H1 (cell line): Measurements from ENCODE around the gene MPST. TPM values are rescaled to one million over a fixed set of nuclear protein-coding genes. Genes with fewer than 3 reads are reported as not detected.
A peak's percentile ranks its signal among the peaks of the same experiment; 100 is the strongest.

ENCODE experiments used
- CTCF ChIA-PET: fragments of 300-600 bp; sonication (Branson Sonifier 250); formaldehyde crosslinking; loops from one replicate; lab custom pipeline; 2021; ENCODE audit not compliant: partially characterized antibody; lab: Charles Lee
- POLR2A ChIA-PET: fragments of 300-600 bp; sonication (Branson Sonifier 250); formaldehyde crosslinking; loops from one replicate; lab custom pipeline; 2021; ENCODE audit warnings: inconsistent platforms; ENCODE audit not compliant: partially characterized antibody; lab: Charles Lee
- DNase-seq, 2 experiments: peaks; one replicate each; pipeline versions ENCODE4 v3.0.0 to v3.0.0-alpha.2; 2010 to 2022; ENCODE audit warnings: low spot score in 2 of 2, low read depth in 1 of 2, mixed read lengths in 1 of 2
- FAIRE-seq: peaks from 2 replicates; lab custom pipeline; 2011; peaks lifted over from hg19 to GRCh38; lab: Jason Lieb, UNC
- H2AFZ ChIP-seq: 2 replicates; pipeline ENCODE4 v1.8.1; 2012; ENCODE audit warnings: low read length, inconsistent platforms
- H2AK5ac ChIP-seq: 2 replicates; pipeline ENCODE4 v1.6.1; 2013; ENCODE audit warnings: low read depth, low read length
- H2BK120ac ChIP-seq: replicated peaks from 2 replicates; pipeline ENCODE3; 2013; ENCODE audit warnings: low read depth, low read length, inconsistent platforms
- H2BK12ac ChIP-seq: 2 replicates; pipeline ENCODE4 v1.6.1; 2013; ENCODE audit warnings: low read depth, low read length
- H2BK15ac ChIP-seq: 2 replicates; pipeline ENCODE4 v1.6.1; 2013; ENCODE audit warnings: low read length
- H2BK20ac ChIP-seq: 2 replicates; pipeline ENCODE4 v1.6.1; 2013; ENCODE audit warnings: low read length
- H2BK5ac ChIP-seq: 2 replicates; pipeline ENCODE4 v1.6.1; 2013; ENCODE audit warnings: low read depth, low read length
- H3K14ac ChIP-seq: 2 replicates; pipeline ENCODE4 v1.6.1; 2013; ENCODE audit warnings: inconsistent platforms; ENCODE audit not compliant: insufficient read length
- H3K18ac ChIP-seq: 2 replicates; pipeline ENCODE4 v1.6.1; 2013; ENCODE audit warnings: low read length; ENCODE audit errors: extremely low read depth
- H3K23ac ChIP-seq: 2 replicates; pipeline ENCODE4 v1.6.1; 2013; ENCODE audit warnings: inconsistent platforms; ENCODE audit not compliant: insufficient read length
- H3K23me2 ChIP-seq: 2 replicates; pipeline ENCODE4 v1.6.1; 2013; ENCODE audit warnings: low read depth, low read length
- H3K27ac ChIP-seq: 2 replicates; pipeline ENCODE4 v1.6.1; 2011; ENCODE audit warnings: low read depth, low read length, inconsistent platforms
- H3K27me3 ChIP-seq, 4 experiments: replicated peaks in 1 of 4; 1 replicate in 1 of 4; 2 replicates in 3 of 4; pipeline versions ENCODE4 v1.6.1 to v1.8.1; 2011 to 2013; ENCODE audit warnings: low read length in 3 of 4, mild to moderate bottlenecking in 3 of 4, inconsistent platforms in 2 of 4, mixed read lengths in 2 of 4, moderate library complexity in 1 of 4; ENCODE audit not compliant: control insufficient read depth in 3 of 4, insufficient read depth in 3 of 4; ENCODE audit errors: extremely low read depth in 1 of 4
- H3K36me3 ChIP-seq, 4 experiments: 2 replicates each; pipeline versions ENCODE4 v1.6.1 to v1.8.1; 2011 to 2013; ENCODE audit warnings: mild to moderate bottlenecking in 4 of 4, low read length in 3 of 4, moderate library complexity in 2 of 4, control low read depth in 1 of 4, inconsistent platforms in 1 of 4; ENCODE audit not compliant: insufficient read depth in 4 of 4, control insufficient read depth in 2 of 4
- H3K4ac ChIP-seq: replicated peaks from 2 replicates; pipeline ENCODE3; 2013; ENCODE audit warnings: low read length, low read depth, mixed read lengths, inconsistent platforms; ENCODE audit not compliant: insufficient read length
- H3K4me1 ChIP-seq, 4 experiments: replicated peaks in 1 of 4; 1 replicate in 1 of 4; 2 replicates in 3 of 4; pipeline versions ENCODE4 v1.6.1 to v1.8.1; 2011 to 2013; ENCODE audit warnings: low read length in 3 of 4, inconsistent platforms in 2 of 4, mixed read lengths in 1 of 4; ENCODE audit not compliant: insufficient read depth in 4 of 4, control insufficient read depth in 3 of 4
- H3K4me2 ChIP-seq, 2 experiments: 2 replicates each; pipeline versions ENCODE4 v1.6.1 to v1.8.1; 2011 to 2013; ENCODE audit warnings: low read depth in 2 of 2, low read length in 2 of 2, control low read depth in 1 of 2, inconsistent platforms in 1 of 2, mild to moderate bottlenecking in 1 of 2; ENCODE audit not compliant: insufficient read depth in 1 of 2
- H3K4me3 ChIP-seq, 4 experiments: fragments of 200-600, 300-600 bp in 1 of 4; sonication (generic), shearing (Covaris generic), sonication (Bioruptor Twin) in 1 of 4; 2 replicates each; pipeline versions ENCODE4 v1.5.1 to v1.8.1; 2011 to 2016; ENCODE audit warnings: low read length in 4 of 4, low read depth in 3 of 4, control low read depth in 2 of 4, inconsistent platforms in 2 of 4, mild to moderate bottlenecking in 2 of 4, mixed read lengths in 1 of 4, moderate library complexity in 1 of 4; ENCODE audit not compliant: insufficient read depth in 2 of 4; ENCODE audit errors: extremely low read depth in 1 of 4
- H3K56ac ChIP-seq: replicated peaks from 2 replicates; pipeline ENCODE3; 2013; ENCODE audit warnings: low read depth, mild to moderate bottlenecking, mixed read lengths, low read length, inconsistent platforms; ENCODE audit not compliant: insufficient read length
- H3K79me1 ChIP-seq: 2 replicates; pipeline ENCODE4 v1.6.1; 2013; ENCODE audit warnings: low read depth, low read length, control low read depth
- H3K79me2 ChIP-seq, 2 experiments: 2 replicates each; pipeline versions ENCODE4 v1.6.1 to v1.8.1; 2012 to 2013; ENCODE audit warnings: low read length in 2 of 2, mild to moderate bottlenecking in 2 of 2, inconsistent platforms in 1 of 2; ENCODE audit not compliant: insufficient read depth in 2 of 2, control insufficient read depth in 1 of 2
- H3K9ac ChIP-seq, 4 experiments: replicated peaks in 1 of 4; 1 replicate in 1 of 4; 2 replicates in 3 of 4; pipeline versions ENCODE4 v1.6.1 to v1.8.1; 2011 to 2013; ENCODE audit warnings: low read depth in 3 of 4, low read length in 3 of 4, control low read depth in 2 of 4, mild to moderate bottlenecking in 2 of 4, moderate library complexity in 2 of 4, inconsistent platforms in 1 of 4; ENCODE audit errors: extremely low read depth in 1 of 4
- H3K9me3 ChIP-seq, 2 experiments: 2 replicates each; pipeline versions ENCODE4 v1.6.1 to v1.8.1; 2012 to 2013; ENCODE audit warnings: mild to moderate bottlenecking in 2 of 2, moderate library complexity in 2 of 2, control low read depth in 1 of 2, inconsistent platforms in 1 of 2, low read depth in 1 of 2, low read length in 1 of 2, mixed read lengths in 1 of 2; ENCODE audit not compliant: insufficient read depth in 2 of 2
- H4K20me1 ChIP-seq, 2 experiments: replicated peaks in 1 of 2; 2 replicates each; pipeline versions ENCODE3 to v1.8.1; 2011 to 2013; ENCODE audit warnings: inconsistent platforms in 2 of 2, low read length in 2 of 2, mild to moderate bottlenecking in 1 of 2; ENCODE audit not compliant: insufficient read depth in 2 of 2, control insufficient read depth in 1 of 2
- H4K5ac ChIP-seq: 2 replicates; pipeline ENCODE4 v1.6.1; 2013; ENCODE audit warnings: low read length, low read depth, mixed read lengths, inconsistent platforms; ENCODE audit not compliant: insufficient read length
- H4K8ac ChIP-seq: 2 replicates; pipeline ENCODE4 v1.8.0; 2013; ENCODE audit warnings: mild to moderate bottlenecking, moderate library complexity, low read length, inconsistent platforms; ENCODE audit not compliant: insufficient read depth; ENCODE audit errors: extremely low read depth
- H4K91ac ChIP-seq: replicated peaks from 2 replicates; pipeline ENCODE3; 2013; ENCODE audit warnings: low read length, mixed read lengths, inconsistent platforms; ENCODE audit not compliant: insufficient read length
- ASH2L ChIP-seq: fragments of 200-600, 300-600 bp; sonication (generic); IDR thresholded peaks from one replicate; pipeline ENCODE4 v1.7.1; 2017; ENCODE audit warnings: low read length
- ATF3 ChIP-seq: IDR thresholded peaks from 2 replicates; pipeline ENCODE4 v1.6.1; 2011; ENCODE audit warnings: low read depth, mild to moderate bottlenecking, low read length; ENCODE audit not compliant: insufficient read depth
- BACH1 ChIP-seq: IDR thresholded peaks from 2 replicates; pipeline ENCODE4 v1.6.1; 2012; ENCODE audit warnings: low read length, improper control_type of control experiment
- HDAC2 ChIP-seq, 2 experiments: fragments of 300-600 bp in 1 of 2; sonication (generic) in 1 of 2; IDR thresholded peaks; 2 replicates each; pipeline ENCODE4 v1.6.1; 2011 to 2012; ENCODE audit warnings: low read depth in 2 of 2, low read length in 2 of 2, mild to moderate bottlenecking in 2 of 2, moderate library complexity in 2 of 2, borderline replicate concordance in 1 of 2, inconsistent platforms in 1 of 2
- MAFK ChIP-seq: IDR thresholded peaks from 2 replicates; pipeline ENCODE4 v1.6.1; 2012; ENCODE audit warnings: low read depth, mild to moderate bottlenecking, improper control_type of control experiment, low read length
- NANOG ChIP-seq: IDR thresholded peaks from 2 replicates; pipeline ENCODE4 v1.6.1; 2011; ENCODE audit warnings: low read length, low read depth, mild to moderate bottlenecking, inconsistent platforms; ENCODE audit not compliant: insufficient read depth, poor library complexity, severe bottlenecking
- SAP30 ChIP-seq: fragments of 300-600 bp; sonication (generic); IDR thresholded peaks from 2 replicates; pipeline ENCODE4 v1.7.1; 2012; ENCODE audit warnings: low read length, moderate library complexity, mild to moderate bottlenecking, inconsistent platforms; ENCODE audit not compliant: insufficient read depth, insufficient replicate concordance
- SP1 ChIP-seq: IDR thresholded peaks from 2 replicates; pipeline ENCODE4 v1.6.1; 2011; ENCODE audit warnings: low read depth, low read length
- WGBS, 2 experiments: shearing (Covaris generic) in 1 of 2; methylation state at CpG; one replicate each; pipeline versions ENCODE4 v1.1.6 to v1.1.7; 2013 to 2015; ENCODE audit warnings: low lambda C conversion rate in 2 of 2, mixed read lengths in 2 of 2, inconsistent platforms in 1 of 2, low coverage in 1 of 2, missing lambda C conversion rate in 1 of 2; ENCODE audit not compliant: insufficient replicate concordance in 2 of 2, insufficient coverage in 1 of 2, insufficient read length in 1 of 2; ENCODE audit errors: extremely low coverage in 1 of 2, missing lambda C conversion rate in 1 of 2; 5-methylcytosine and 5-hydroxymethylcytosine counted together
- polyA plus RNA-seq, 7 experiments: library from polyadenylated mRNA; depleted of rRNA in 3 of 7; stranded (reverse) in 5 of 7; unstranded in 2 of 7; fragments of >200 nt in 5 of 7; fragments of 200-250 nt in 2 of 7; gene quantifications; 1 replicate in 5 of 7; 2 replicates in 1 of 7; 4 replicates in 1 of 7; pipeline versions ENCODE4 v1.2.1 to v1.2.3, GENCODE V29; 2011 to 2013; ENCODE audit warnings: missing spikeins in 2 of 7, mixed read lengths in 2 of 7
- total RNA-seq: library from RNA; stranded (reverse); fragmentation: NEBNext Ultra II Directional; extraction: Animal tissue kit (Norgen Biotek cat#: 25700); gene quantifications from 2 replicates; pipeline ENCODE4 v1.2.1, GENCODE V29; 2021

The MPST gene
- total and polyA plus RNA-seq, 2 of the 8 experiments (the other 6 are each of a cell fraction or from before 2014, with no cell fraction given) = 86.0 to 124 TPM

- Histone ChIP-seq H2BK20ac (peak overlapping the region; percentile 15; the same call in 1 of the 2 replicates), H3K4me1 (peaks cover 0 to 12% (median 5%) of the 10 kb centered on the region in 4 experiments; a peak in 4 of 7 replicates), H3K27me3 (0 out of 7 replicates have a peak, but pooled peaks cover 0 to 3% (median 0%) of the 10 kb centered on the region in 4 experiments), H3K4me3 (no peak overlapping the region), H2BK15ac (peak overlapping the region; percentile 72; the same call in 1 of the 2 replicates), H4K91ac (no peak overlapping the region), H3K4ac (no peak overlapping the region), H3K79me1 (no peaks in the 10 kb centered on the region), H3K4me2 (no peak overlapping the region), H2BK12ac (peak overlapping the region; percentile 75; the same call in 1 of the 2 replicates), H3K14ac (no peak overlapping the region), H3K36me3 (peaks cover 0 to 16% (median 2%) of the 10 kb centered on the region in 4 experiments; a peak in 4 of 8 replicates), H2AK5ac (peak overlapping the region; percentile 16; the same call in 1 of the 2 replicates), H2BK5ac (no peak overlapping the region), H3K23me2 (no peaks in the 10 kb centered on the region), H3K27ac (no peak overlapping the region), H3K56ac (no peak overlapping the region), H3K9me3 (no peaks in the 10 kb centered on the region), H4K5ac (no peak overlapping the region), H3K23ac (no peak overlapping the region), H4K8ac (peak overlapping the region; percentile 45; the same call in 1 of the 2 replicates), H4K20me1 (peaks cover 0 to 3% of the 10 kb centered on the region in 2 experiments), H2AFZ (no peak overlapping the region), H3K79me2 (no peaks in the 10 kb centered on the region), H3K9ac (no peak overlapping the region; a peak in 1 of 7 replicates), H2BK120ac (no peak overlapping the region), H3K18ac (no peak overlapping the region; the same call in 1 of the 2 replicates)
- FAIRE-seq (no peak), DNase-seq (no peak)
- 85% methylated on average over 22 of the region's 23 CpGs; no CpG with 5 or more reads in 1 of the 2 experiments for WGBS, 2 experiments
- ChIA-PET POLR2A (interaction anchor here (0.7 to 5.0 kb wide), 2 partner anchors 15 kb away, joined by 3 to 33 read pairs; partner anchors contain the start of genes MPST and TST), CTCF (interaction anchor here (1.3 to 5.7 kb wide), 4 partner anchors 11 to 164 kb away, joined by 3 to 56 read pairs (median 20); partner anchors contain the start of genes MPST and TST)
- no peak for TF ChIP-seq SAP30
- TF ChIP-seq NANOG = no peak
- TF ChIP-seq HDAC2 (IDR thresholded peaks at IDR 0.05; ENCODE audit: borderline replicate concordance in 1 of 2, low read depth in 2 of 2, low read length in 2 of 2) = no peak
- TF ChIP-seq ASH2L = no peak
- TF ChIP-seq BACH1 = peak; percentile 25; the same call in 1 of the 2 replicates
- TF ChIP-seq ATF3 = no peak
- TF ChIP-seq MAFK = no peak
- TF ChIP-seq SP1 = no peak
These were observed 14.3 kb downstream of the MPST start for GRCh38 chr22:37033605-37034430.
